Measurements from ENCODE around the gene PPARD. TPM values are rescaled to one million over a fixed set of nuclear protein-coding genes. Genes with fewer than 3 reads are reported as not detected.
A peak's percentile ranks its signal among the peaks of the same experiment; 100 is the strongest.

Gene PPARD
- total and polyA plus RNA-seq, 2 of the 13 experiments (the other 11 are each of a cell fraction or from before 2014, with no cell fraction given), result 6.1 to 13.3 TPM

DNA sequence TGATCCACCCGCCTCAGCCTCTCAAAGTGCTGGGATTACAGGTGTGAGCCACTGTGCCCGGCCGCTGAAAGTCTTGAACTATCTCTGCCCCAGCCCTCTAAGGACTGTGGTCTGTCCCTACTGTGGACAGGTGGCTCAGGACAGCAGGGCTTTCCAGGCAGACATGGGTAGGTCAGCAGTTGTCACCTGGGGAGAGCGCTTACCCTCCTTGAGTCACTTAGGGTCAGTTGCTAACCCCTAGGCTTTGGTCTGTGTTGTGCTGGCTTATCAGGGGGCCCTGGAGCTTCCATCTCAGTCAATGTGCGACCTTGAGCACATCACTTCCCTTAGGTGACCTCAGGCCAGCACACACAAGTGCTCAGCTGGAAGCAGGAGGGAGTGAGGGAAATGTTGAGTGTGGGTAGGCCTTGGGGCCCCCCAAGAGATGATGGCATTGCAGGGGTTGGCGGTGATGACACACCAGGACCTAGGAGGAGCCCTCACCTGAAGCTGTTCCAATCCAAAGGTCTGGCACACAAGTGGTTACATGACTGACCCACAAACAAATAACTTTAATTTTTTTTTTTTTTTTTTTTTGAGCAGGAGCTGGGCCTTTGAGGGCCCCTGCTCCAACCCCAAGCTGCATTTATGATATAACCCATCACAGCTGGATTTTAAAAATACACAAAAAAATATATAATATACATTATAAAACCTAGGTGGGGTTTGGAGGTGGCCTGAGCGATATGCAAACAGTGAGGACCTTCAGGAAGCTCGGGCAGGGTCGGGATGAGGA, 130.9 kb downstream of the PPARD start (continued):
- TF ChIP-seq, protein P1, sequence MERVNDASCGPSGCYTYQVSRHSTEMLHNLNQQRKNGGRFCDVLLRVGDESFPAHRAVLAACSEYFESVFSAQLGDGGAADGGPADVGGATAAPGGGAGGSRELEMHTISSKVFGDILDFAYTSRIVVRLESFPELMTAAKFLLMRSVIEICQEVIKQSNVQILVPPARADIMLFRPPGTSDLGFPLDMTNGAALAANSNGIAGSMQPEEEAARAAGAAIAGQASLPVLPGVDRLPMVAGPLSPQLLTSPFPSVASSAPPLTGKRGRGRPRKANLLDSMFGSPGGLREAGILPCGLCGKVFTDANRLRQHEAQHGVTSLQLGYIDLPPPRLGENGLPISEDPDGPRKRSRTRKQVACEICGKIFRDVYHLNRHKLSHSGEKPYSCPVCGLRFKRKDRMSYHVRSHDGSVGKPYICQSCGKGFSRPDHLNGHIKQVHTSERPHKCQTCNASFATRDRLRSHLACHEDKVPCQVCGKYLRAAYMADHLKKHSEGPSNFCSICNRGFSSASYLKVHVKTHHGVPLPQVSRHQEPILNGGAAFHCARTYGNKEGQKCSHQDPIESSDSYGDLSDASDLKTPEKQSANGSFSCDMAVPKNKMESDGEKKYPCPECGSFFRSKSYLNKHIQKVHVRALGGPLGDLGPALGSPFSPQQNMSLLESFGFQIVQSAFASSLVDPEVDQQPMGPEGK (CRISPR knock-in tag; IDR thresholded peaks at IDR 0.05), result peak; percentile 68
- TF ChIP-seq MEF2D (CRISPR knock-in tag; IDR thresholded peaks at IDR 0.05), result 0 out of 2 replicates have a peak, but pooled peaks have one; percentile 18
- TF ChIP-seq ARNT2 (CRISPR knock-in tag; IDR thresholded peaks at IDR 0.05; ENCODE audit: low read depth), result peak; percentile 51; the same call in 1 of the 2 replicates
- 0 out of 2 replicates have a peak, but pooled peaks have one; percentile 28 for TF ChIP-seq MYC (CRISPR knock-in tag; IDR thresholded peaks at IDR 0.05; ENCODE audit: borderline replicate concordance)
- TF ChIP-seq ZNF512B (CRISPR knock-in tag; IDR thresholded peaks at IDR 0.05; ENCODE audit: borderline replicate concordance), result 0 out of 2 replicates have a peak, but pooled peaks have one; percentile 50
- 0 out of 2 replicates have a peak, but pooled peaks have one; percentile 35 for TF ChIP-seq ZNF891 (CRISPR knock-in tag; IDR thresholded peaks at IDR 0.05)
- TF ChIP-seq RBM22 (optimal IDR thresholded peaks at IDR 0.05; ENCODE audit: low read length), result peak; percentile 99
- TF ChIP-seq SSRP1 (CRISPR knock-in tag; IDR thresholded peaks at IDR 0.05), result peak; percentile 95
- 0 out of 2 replicates have a peak, but pooled peaks have one; percentile 9 for TF ChIP-seq ZNF792 (CRISPR knock-in tag; IDR thresholded peaks at IDR 0.05)
- TF ChIP-seq, protein P2, sequence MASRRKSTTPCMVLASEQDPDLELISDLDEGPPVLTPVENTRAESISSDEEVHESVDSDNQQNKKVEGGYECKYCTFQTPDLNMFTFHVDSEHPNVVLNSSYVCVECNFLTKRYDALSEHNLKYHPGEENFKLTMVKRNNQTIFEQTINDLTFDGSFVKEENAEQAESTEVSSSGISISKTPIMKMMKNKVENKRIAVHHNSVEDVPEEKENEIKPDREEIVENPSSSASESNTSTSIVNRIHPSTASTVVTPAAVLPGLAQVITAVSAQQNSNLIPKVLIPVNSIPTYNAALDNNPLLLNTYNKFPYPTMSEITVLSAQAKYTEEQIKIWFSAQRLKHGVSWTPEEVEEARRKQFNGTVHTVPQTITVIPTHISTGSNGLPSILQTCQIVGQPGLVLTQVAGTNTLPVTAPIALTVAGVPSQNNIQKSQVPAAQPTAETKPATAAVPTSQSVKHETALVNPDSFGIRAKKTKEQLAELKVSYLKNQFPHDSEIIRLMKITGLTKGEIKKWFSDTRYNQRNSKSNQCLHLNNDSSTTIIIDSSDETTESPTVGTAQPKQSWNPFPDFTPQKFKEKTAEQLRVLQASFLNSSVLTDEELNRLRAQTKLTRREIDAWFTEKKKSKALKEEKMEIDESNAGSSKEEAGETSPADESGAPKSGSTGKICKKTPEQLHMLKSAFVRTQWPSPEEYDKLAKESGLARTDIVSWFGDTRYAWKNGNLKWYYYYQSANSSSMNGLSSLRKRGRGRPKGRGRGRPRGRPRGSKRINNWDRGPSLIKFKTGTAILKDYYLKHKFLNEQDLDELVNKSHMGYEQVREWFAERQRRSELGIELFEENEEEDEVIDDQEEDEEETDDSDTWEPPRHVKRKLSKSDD (CRISPR knock-in tag; IDR thresholded peaks at IDR 0.05; ENCODE audit: low read depth), result 0 out of 2 replicates have a peak, but pooled peaks have one; percentile 58
- no peak for TF ChIP-seq PREB (CRISPR knock-in tag; IDR thresholded peaks at IDR 0.05)
- 0 out of 2 replicates have a peak, but pooled peaks have one; percentile 43 for TF ChIP-seq ZNF225 (CRISPR knock-in tag; IDR thresholded peaks at IDR 0.05)
- 0 out of 2 replicates have a peak, but pooled peaks have one; percentile 33 for TF ChIP-seq KDM4B (CRISPR knock-in tag; IDR thresholded peaks at IDR 0.05)
- TF ChIP-seq RXRB (CRISPR knock-in tag; IDR thresholded peaks at IDR 0.05; ENCODE audit: borderline replicate concordance), result peak; percentile 58
- TF ChIP-seq HDAC1 (CRISPR knock-in tag; IDR thresholded peaks at IDR 0.05), result 0 out of 2 replicates have a peak, but pooled peaks have one; percentile 12
- TF ChIP-seq NCOA2 (CRISPR knock-in tag; IDR thresholded peaks at IDR 0.05), result no peak
- TF ChIP-seq ZBTB34 (CRISPR knock-in tag; IDR thresholded peaks at IDR 0.05), result 0 out of 2 replicates have a peak, but pooled peaks have one; percentile 41

Measured in HepG2 (cell line).